Stimulated activated CD4-positive, alpha-beta T cell treated with anti-CD3 and anti-CD28 coated beads, Interleukin-4, amount 100 ng/mL, for 4 hours (primary cell): ENCODE data around the gene GNA14.
"Not testable (repeated sequence)": the region's sequence is repeated elsewhere in the genome, so short reads cannot be mapped to it uniquely, and the experiment has no call there.

Experiments
- DNase-seq, 2 experiments: peaks; one replicate each; pipeline ENCODE4 v3.0.0-alpha.2; 2020

The GNA14 gene

GRCh38 chr9:77587042-77587441 is 61.1 kb downstream of the GNA14 start:
- DNase-seq = no peak

- no peak for DNase-seq
Observed at GRCh38 chr9:77586591-77586990, 61.5 kb downstream of the GNA14 start.

- DNase-seq = no peak
Observed at GRCh38 chr9:77585335-77585786, 62.8 kb downstream of the GNA14 start.

- not testable (repeated sequence) for DNase-seq
Observed at GRCh38 chr9:77584927-77585326, 63.2 kb downstream of the GNA14 start.

- DNase-seq = no peak
Observed at GRCh38 chr9:77582961-77583576, 65.1 kb downstream of the GNA14 start.

GRCh38 chr9:77582525-77582924 is 65.6 kb downstream of the GNA14 start:
- DNase-seq = no peak

GRCh38 chr9:77575785-77576184 is 72.3 kb downstream of the GNA14 start:
- no peak for DNase-seq

- no peak for DNase-seq
Observed at GRCh38 chr9:77569335-77569734, 78.8 kb downstream of the GNA14 start.

- DNase-seq = no peak
Observed at GRCh38 chr9:77563174-77563573, 84.9 kb downstream of the GNA14 start.

- no peak for DNase-seq
Observed at GRCh38 chr9:77562019-77562748, 85.9 kb downstream of the GNA14 start.

GRCh38 chr9:77561331-77562018 is 86.6 kb downstream of the GNA14 start:
- no peak for DNase-seq

- DNase-seq = no peak
Observed at GRCh38 chr9:77556396-77556795, 91.7 kb downstream of the GNA14 start.

GRCh38 chr9:77554586-77555105 is 93.5 kb downstream of the GNA14 start:
- DNase-seq = no peak

- DNase-seq = no peak
Observed at GRCh38 chr9:77547106-77547730, 100.9 kb downstream of the GNA14 start.

- no peak for DNase-seq
Observed at GRCh38 chr9:77546376-77546950, 101.7 kb downstream of the GNA14 start.

- no peak for DNase-seq
Observed at GRCh38 chr9:77544546-77544945, 103.6 kb downstream of the GNA14 start.

- no peak for DNase-seq
Observed at GRCh38 chr9:77543131-77543822, 104.8 kb downstream of the GNA14 start.

GRCh38 chr9:77541600-77541999 is 106.5 kb downstream of the GNA14 start:
- no peak for DNase-seq

- DNase-seq = no peak
Observed at GRCh38 chr9:77541055-77541454, 107.1 kb downstream of the GNA14 start.

- no peak for DNase-seq
Observed at GRCh38 chr9:77534376-77535057, 113.6 kb downstream of the GNA14 start.

- no peak for DNase-seq
Observed at GRCh38 chr9:77533671-77534070, 114.5 kb downstream of the GNA14 start.

GRCh38 chr9:77532607-77533006 is 115.5 kb downstream of the GNA14 start:
- no peak for DNase-seq
